ENCODE results near the gene SFXN3. TPM values are rescaled to one million over a fixed set of nuclear protein-coding genes. Genes with fewer than 3 reads are reported as not detected.
A peak's percentile ranks its signal among the peaks of the same experiment; 100 is the strongest.

The SFXN3 gene
- total RNA-seq, 2 experiments from 2014 or later: 28.8 to 29.6 TPM

DNA sequence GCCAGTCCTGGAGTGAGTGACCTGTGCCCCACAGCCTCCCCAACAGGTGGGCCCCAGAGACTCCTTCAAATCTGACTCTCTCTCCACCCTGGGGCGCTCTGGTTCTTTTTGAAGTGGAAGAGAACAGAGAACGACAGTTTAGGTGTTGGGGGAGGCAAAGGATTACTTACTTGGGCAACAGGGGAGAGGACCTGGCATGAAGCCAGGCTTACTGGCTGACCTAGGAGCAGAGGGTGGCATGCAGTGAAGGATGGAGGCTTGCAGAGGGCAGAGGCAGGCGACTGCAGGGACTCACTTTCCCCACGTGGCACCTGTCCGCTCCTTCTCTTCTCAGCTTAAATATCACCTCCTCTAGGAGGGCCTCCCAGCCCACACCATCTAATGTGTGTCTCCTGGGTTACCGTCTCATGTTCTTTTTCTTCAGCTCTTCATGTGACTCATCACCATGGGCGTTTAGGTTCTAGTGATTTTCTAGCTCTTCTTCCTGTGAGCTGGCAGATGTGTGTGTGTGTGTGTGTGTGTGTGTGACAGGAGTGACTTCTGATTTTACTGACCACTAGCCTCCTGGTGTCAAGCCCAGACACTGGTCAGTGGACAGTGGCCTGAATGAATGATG is 16.0 kb upstream of the SFXN3 start:
- Mint-ChIP-seq H3K9me3 (no peaks in the 10 kb centered on the region), H3K4me3 (no peak overlapping the region), H3K27ac (no peak overlapping the region), H3K36me3 (ENCODE audit: low read depth) (no peaks in the 10 kb centered on the region), H3K27me3 (peaks cover 33% of the 10 kb centered on the region), H3K4me1 (ENCODE audit: low read depth) (peaks cover 31% of the 10 kb centered on the region)
- TF ChIP-seq, protein P1, sequence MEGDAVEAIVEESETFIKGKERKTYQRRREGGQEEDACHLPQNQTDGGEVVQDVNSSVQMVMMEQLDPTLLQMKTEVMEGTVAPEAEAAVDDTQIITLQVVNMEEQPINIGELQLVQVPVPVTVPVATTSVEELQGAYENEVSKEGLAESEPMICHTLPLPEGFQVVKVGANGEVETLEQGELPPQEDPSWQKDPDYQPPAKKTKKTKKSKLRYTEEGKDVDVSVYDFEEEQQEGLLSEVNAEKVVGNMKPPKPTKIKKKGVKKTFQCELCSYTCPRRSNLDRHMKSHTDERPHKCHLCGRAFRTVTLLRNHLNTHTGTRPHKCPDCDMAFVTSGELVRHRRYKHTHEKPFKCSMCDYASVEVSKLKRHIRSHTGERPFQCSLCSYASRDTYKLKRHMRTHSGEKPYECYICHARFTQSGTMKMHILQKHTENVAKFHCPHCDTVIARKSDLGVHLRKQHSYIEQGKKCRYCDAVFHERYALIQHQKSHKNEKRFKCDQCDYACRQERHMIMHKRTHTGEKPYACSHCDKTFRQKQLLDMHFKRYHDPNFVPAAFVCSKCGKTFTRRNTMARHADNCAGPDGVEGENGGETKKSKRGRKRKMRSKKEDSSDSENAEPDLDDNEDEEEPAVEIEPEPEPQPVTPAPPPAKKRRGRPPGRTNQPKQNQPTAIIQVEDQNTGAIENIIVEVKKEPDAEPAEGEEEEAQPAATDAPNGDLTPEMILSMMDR (IDR thresholded peaks at IDR 0.05): no peak
- POLR2A ChIA-PET: interaction anchor here (0.9 to 2.0 kb wide), 2 partner anchors 16 to 18 kb away, joined by 4 to 9 read pairs; partner anchors contain the start of genes PDZD7 and SFXN3
- intact Hi-C loops (cut with micrococcal nuclease): no loop called here
- CTCF ChIA-PET: interaction anchor here (0.7 to 7.3 kb wide), 31 partner anchors 13 to 453 kb away, joined by 3 to 178 read pairs (median 5); partner anchors contain the start of genes LZTS2, MRPL43, PDZD7 and SEMA4G
- ATAC-seq: no peak
- DNase-seq: peak; percentile 44

GRCh38 chr10:101015582-101015973 is 15.5 kb upstream of the SFXN3 start:
- POLR2A ChIA-PET: interaction anchor here (2.0 kb wide), 1 partner anchor 16 kb away, joined by 9 read pairs; the partner anchor contains the start of genes PDZD7 and SFXN3
- intact Hi-C loops (cut with micrococcal nuclease): no loop called here
- no peak overlapping the region for H3K27ac Mint-ChIP-seq
- CTCF ChIA-PET: interaction anchor here (1.0 to 7.3 kb wide), 12 partner anchors 12 to 452 kb away, joined by 3 to 178 read pairs (median 12); partner anchors contain the start of genes LZTS2, PDZD7, SEMA4G and SFXN3
- TF ChIP-seq, protein P1 (IDR thresholded peaks at IDR 0.05): no peak
- H3K4me1 Mint-ChIP-seq (ENCODE audit: low read depth): peaks cover 31% of the 10 kb centered on the region
- ATAC-seq (no peak), DNase-seq (no peak)
- H3K36me3 Mint-ChIP-seq (ENCODE audit: low read depth): no peaks in the 10 kb centered on the region
- H3K4me3 Mint-ChIP-seq: no peak overlapping the region
- no peaks in the 10 kb centered on the region for H3K9me3 Mint-ChIP-seq
- H3K27me3 Mint-ChIP-seq: peaks cover 33% of the 10 kb centered on the region

GRCh38 chr10:101016814-101017213 is 14.2 kb upstream of the SFXN3 start:
- no peak for ATAC-seq
- no peaks in the 10 kb centered on the region for H3K9me3 Mint-ChIP-seq
- H3K36me3 Mint-ChIP-seq (ENCODE audit: low read depth): no peaks in the 10 kb centered on the region
- TF ChIP-seq, protein P1 (IDR thresholded peaks at IDR 0.05): no peak
- POLR2A ChIA-PET: interaction anchor here (0.6 kb wide), 1 partner anchor 24 kb away, joined by 3 read pairs; no protein-coding TSS in a partner anchor
- no peak for DNase-seq
- no peak overlapping the region for H3K27ac Mint-ChIP-seq
- intact Hi-C loops (cut with micrococcal nuclease): no loop called here
- CTCF ChIA-PET: interaction anchor here (0.9 to 7.3 kb wide), 10 partner anchors 11 to 274 kb away, joined by 3 to 178 read pairs (median 34); partner anchors contain the start of genes KAZALD1, LZTS2, PDZD7 and SEMA4G
- peaks cover 39% of the 10 kb centered on the region for H3K27me3 Mint-ChIP-seq
- no peak overlapping the region for H3K4me3 Mint-ChIP-seq
- H3K4me1 Mint-ChIP-seq (ENCODE audit: low read depth): peaks cover 31% of the 10 kb centered on the region

DNA sequence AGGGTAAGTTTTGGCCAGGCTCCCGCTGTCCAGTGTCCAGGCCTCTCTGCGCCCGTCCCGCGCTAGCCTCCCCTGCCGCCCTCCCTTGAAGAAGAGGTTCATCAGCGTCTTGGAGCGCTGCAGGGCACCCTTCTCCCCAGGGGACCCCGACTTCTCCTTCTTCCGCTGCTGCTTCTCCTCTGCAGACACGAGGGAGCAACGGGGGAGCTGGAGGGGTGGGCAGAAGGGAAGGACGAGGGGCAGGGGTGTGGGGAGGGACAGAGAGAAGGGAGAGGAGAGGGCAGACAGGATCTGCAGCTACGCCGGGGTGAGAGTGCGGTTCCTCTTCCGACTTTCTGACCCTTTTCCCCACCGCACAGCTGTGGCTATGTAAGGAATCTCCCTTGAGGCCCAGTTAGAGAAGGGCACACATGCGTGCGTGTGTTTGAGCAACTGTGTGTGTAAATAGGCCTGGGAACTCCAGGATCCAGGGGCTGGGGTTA is 12.9 kb upstream of the SFXN3 start:
- ChIA-PET CTCF (interaction anchor here (1.1 to 7.3 kb wide), 16 partner anchors 9 to 124 kb away, joined by 3 to 178 read pairs (median 15); partner anchors contain the start of genes KAZALD1, LZTS2, PDZD7 and SEMA4G), POLR2A (interaction anchor here (1.2 to 1.4 kb wide), 2 partner anchors 12 to 15 kb away, joined by 3 read pairs; no protein-coding TSS in a partner anchor)
- H3K4me3 Mint-ChIP-seq: no peak overlapping the region
- TF ChIP-seq, protein P1 (IDR thresholded peaks at IDR 0.05): no peak
- H3K36me3 Mint-ChIP-seq (ENCODE audit: low read depth): no peaks in the 10 kb centered on the region
- ATAC-seq (no peak), DNase-seq (no peak)
- intact Hi-C loops (cut with micrococcal nuclease): loop anchor here (2.0 kb wide), 1 partner anchor 43 kb away; the partner anchor contains the start of gene KAZALD1
- H3K27me3 Mint-ChIP-seq: peaks cover 42% of the 10 kb centered on the region
- H3K9me3 Mint-ChIP-seq: no peaks in the 10 kb centered on the region
- H3K27ac Mint-ChIP-seq: no peak overlapping the region
- H3K4me1 Mint-ChIP-seq (ENCODE audit: low read depth): peaks cover 24% of the 10 kb centered on the region
